Panc1 (cell line): Measurements from ENCODE around the gene HMGB1.

Experiments
- CTCF ChIP-seq: fragments of 450-650 bp; IDR thresholded peaks from 2 replicates; pipeline ENCODE4 v1.5.1; 2017; ENCODE audit warnings: mild to moderate bottlenecking
- SIN3A ChIP-seq: IDR thresholded peaks from 2 replicates; pipeline ENCODE4 v1.6.1; 2012; ENCODE audit warnings: low read depth, mild to moderate bottlenecking, low read length, moderate library complexity, borderline replicate concordance; ENCODE audit not compliant: insufficient read depth

- TF ChIP-seq CTCF (no peak), SIN3A (no peak)
Observed at GRCh38 chr13:30502237-30502636, 36.5 kb upstream of the HMGB1 start.
